ENCODE data around the gene C2orf78.
"Not testable (repeated sequence)": the region's sequence is repeated elsewhere in the genome, so short reads cannot be mapped to it uniquely, and the experiment has no call there.

The C2orf78 gene

GRCh38 chr2:73783883-73784282 lies at the start of gene C2orf78:
Gene C2orf78 (plus strand): TSS chr2:73784183. CDS start chr2:73784310, 127 bp downstream.
- not testable (repeated sequence) for DNase-seq

GRCh38 chr2:73736378-73736777 lies 47.6 kb upstream of the C2orf78 start:
- no peak for DNase-seq

- peak; percentile 96 to 97 for DNase-seq
Measured at GRCh38 chr2:73736855-73737779, 46.9 kb upstream of the C2orf78 start, which contains the start of gene TPRKB. Gene TPRKB (minus strand): TSS chr2:73737345. CDS start chr2:73734569, 2,776 bp downstream.

- no peak for DNase-seq
Measured at GRCh38 chr2:73739101-73739500, 44.9 kb upstream of the C2orf78 start.

- no peak for DNase-seq
Measured at GRCh38 chr2:73740767-73741166, 43.2 kb upstream of the C2orf78 start.

GRCh38 chr2:73746015-73746876 lies 37.7 kb upstream of the C2orf78 start:
- DNase-seq, result no peak

GRCh38 chr2:73746877-73747208 lies 37.1 kb upstream of the C2orf78 start:
- DNase-seq, result no peak

- no peak for DNase-seq
Measured at GRCh38 chr2:73749314-73749713, 34.7 kb upstream of the C2orf78 start.

GRCh38 chr2:73754332-73754731 lies 29.7 kb upstream of the C2orf78 start:
- not testable (repeated sequence) for DNase-seq

GRCh38 chr2:73759285-73759764 lies 24.7 kb upstream of the C2orf78 start:
- no peak for DNase-seq

- DNase-seq, result no peak
Measured at GRCh38 chr2:73759904-73760303, 24.1 kb upstream of the C2orf78 start.

GRCh38 chr2:73762571-73762970 lies 21.4 kb upstream of the C2orf78 start:
- no peak for DNase-seq

GRCh38 chr2:73764945-73765344 lies 19.0 kb upstream of the C2orf78 start:
- DNase-seq, result no peak

- no peak for DNase-seq
Measured at GRCh38 chr2:73766349-73766748, 17.6 kb upstream of the C2orf78 start.

- no peak for DNase-seq
Measured at GRCh38 chr2:73766994-73767393, 17.0 kb upstream of the C2orf78 start.

- no peak for DNase-seq
Measured at GRCh38 chr2:73770725-73771124, 13.3 kb upstream of the C2orf78 start.

- no peak for DNase-seq
Measured at GRCh38 chr2:73772819-73773218, 11.2 kb upstream of the C2orf78 start.

GRCh38 chr2:73776381-73776780 lies 7.6 kb upstream of the C2orf78 start:
- DNase-seq, result no peak

- no peak for DNase-seq
Measured at GRCh38 chr2:73776869-73777519, 7.0 kb upstream of the C2orf78 start.

GRCh38 chr2:73778867-73779466 lies 5.0 kb upstream of the C2orf78 start:
- DNase-seq, result not testable (repeated sequence)

GRCh38 chr2:73779467-73780236 lies 4.3 kb upstream of the C2orf78 start, which contains the start of gene DUSP11:
Gene DUSP11 (minus strand): TSS chr2:73780103. CDS start chr2:73779974, 129 bp downstream.
- DNase-seq, result peak; percentile 99

GRCh38 chr2:73780237-73780582 lies 3.8 kb upstream of the C2orf78 start:
- DNase-seq, result no peak

Measured in activated T-cell treated with anti-CD3 and anti-CD28 coated beads, Interleukin-2, amount 50 U/mL, for 48 hours (primary cell).